Testis (tissue), 2 donors: ENCODE results near the gene PGP.

Source experiments
- CTCF ChIP-seq, 3 experiments: fragments of 450-650 bp in 2 of 3; fragments of 200-600 bp in 1 of 3; sonication (generic) in 1 of 3; IDR thresholded peaks; one replicate each; pipeline ENCODE4 v1.5.1; 2016 to 2019; ENCODE audit warnings: antibody characterized with exemption in 3 of 3, mild to moderate bottlenecking in 2 of 3, moderate library complexity in 1 of 3
- POLR2A ChIP-seq: fragments of 450-650 bp; IDR thresholded peaks from one replicate; pipeline ENCODE4 v1.6.1; 2017; ENCODE audit warnings: antibody characterized with exemption, mild to moderate bottlenecking, moderate library complexity

DNA sequence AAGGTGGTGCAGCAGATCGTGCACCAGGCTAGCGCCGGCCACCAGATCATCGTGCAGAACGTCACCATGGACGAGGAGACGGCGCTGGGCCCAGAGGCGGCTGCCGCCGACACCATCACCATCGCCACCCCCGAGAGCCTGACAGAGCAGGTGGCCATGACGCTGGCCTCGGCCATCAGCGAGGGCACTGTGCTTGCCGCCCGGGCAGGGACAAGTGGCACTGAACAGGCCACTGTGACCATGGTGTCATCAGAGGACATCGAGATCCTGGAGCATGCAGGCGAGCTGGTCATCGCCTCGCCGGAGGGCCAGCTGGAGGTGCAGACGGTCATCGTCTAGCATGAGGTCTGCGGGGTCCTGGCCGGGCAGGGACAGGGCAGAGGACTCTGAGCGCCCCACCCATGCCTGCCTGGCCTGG is 20.6 kb upstream of the PGP start:
- TF ChIP-seq POLR2A (no peak), CTCF (IDR thresholded peaks at IDR 0.05) (no peak)
